GM12892 (cell line): ENCODE measurements around the gene INVS.

Source experiments
- POLR2A ChIP-seq: IDR thresholded peaks from 2 replicates; pipeline ENCODE4 v1.6.1; 2011; ENCODE audit warnings: low read depth, low read length, control low read depth
- POLR2AphosphoS5 ChIP-seq: IDR thresholded peaks from 2 replicates; pipeline ENCODE4 v1.6.1; 2011; ENCODE audit warnings: low read depth, low read length, control low read depth

DNA sequence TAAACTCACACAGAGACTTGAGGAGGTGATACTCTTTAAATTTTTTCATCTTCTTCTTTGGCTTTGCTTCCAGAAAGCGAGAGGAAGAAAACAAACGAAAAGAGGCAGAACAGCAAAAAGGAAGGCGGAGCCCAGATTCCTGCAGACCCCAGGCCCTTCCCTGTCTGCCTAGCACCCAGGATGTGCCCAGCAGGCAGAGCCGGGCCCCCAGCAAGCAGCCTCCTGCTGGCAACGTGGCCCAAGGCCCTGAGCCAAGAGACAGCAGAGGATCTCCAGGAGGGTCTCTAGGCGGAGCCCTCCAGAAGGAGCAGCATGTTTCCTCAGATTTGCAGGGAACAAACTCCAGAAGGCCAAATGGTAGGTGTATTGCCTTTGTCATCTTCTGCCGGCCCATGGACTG, 185.2 kb downstream of the INVS start:
- TF ChIP-seq POLR2A (no peak), POLR2AphosphoS5 (no peak)
